ENCODE results near the gene CIRBP. TPM values are rescaled to one million over a fixed set of nuclear protein-coding genes. Genes with fewer than 3 reads are reported as not detected.

The CIRBP gene
- polyA plus RNA-seq, 3 donors: 737 to 892 (median 800) TPM

DNA sequence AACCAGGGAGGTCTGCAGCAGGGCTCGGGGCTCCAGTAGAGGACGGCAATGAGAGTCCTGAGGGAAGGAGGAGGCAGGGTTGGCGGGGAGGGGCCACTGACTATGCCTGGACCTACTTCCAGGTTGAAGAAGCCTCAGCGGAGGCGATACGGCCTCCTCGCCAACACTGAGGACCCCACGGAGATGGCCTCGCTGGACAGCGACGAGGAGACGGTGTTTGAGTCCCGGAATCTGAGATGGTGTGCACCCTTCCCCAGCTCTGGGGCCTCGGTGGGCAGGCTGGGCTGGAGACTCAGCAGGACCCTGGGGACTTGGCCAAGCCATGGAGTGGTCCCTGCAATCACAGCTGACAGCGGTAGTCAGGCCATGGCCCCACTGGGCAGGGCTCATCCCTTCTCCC is 7.9 kb downstream of the CIRBP start:
- DNase-seq (ENCODE audit: low read depth in 3 of 3, low spot score in 2 of 3): no peak

DNA sequence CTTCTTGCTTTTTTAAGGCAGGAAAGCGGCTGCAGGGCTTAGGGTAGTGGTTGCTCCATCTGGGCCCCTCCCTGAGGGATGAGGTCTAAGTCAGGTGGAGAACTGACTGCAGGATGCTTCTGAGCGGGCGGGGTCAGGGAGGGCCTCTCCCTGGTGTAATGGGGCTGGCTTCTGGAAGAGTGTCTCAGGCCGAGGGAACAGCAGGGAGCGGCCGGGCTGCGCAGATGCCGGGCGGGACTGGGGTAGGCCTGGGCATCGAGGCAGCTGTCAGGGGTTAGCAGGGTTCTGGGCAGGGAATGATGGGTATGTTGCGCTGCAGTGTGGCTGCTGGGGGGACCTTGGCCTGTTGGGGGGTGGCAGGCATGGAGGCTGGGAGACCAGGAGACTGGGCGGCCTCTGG is 8.9 kb downstream of the CIRBP start:
- no peak for DNase-seq (ENCODE audit: low read depth in 3 of 3, low spot score in 2 of 3)

DNA sequence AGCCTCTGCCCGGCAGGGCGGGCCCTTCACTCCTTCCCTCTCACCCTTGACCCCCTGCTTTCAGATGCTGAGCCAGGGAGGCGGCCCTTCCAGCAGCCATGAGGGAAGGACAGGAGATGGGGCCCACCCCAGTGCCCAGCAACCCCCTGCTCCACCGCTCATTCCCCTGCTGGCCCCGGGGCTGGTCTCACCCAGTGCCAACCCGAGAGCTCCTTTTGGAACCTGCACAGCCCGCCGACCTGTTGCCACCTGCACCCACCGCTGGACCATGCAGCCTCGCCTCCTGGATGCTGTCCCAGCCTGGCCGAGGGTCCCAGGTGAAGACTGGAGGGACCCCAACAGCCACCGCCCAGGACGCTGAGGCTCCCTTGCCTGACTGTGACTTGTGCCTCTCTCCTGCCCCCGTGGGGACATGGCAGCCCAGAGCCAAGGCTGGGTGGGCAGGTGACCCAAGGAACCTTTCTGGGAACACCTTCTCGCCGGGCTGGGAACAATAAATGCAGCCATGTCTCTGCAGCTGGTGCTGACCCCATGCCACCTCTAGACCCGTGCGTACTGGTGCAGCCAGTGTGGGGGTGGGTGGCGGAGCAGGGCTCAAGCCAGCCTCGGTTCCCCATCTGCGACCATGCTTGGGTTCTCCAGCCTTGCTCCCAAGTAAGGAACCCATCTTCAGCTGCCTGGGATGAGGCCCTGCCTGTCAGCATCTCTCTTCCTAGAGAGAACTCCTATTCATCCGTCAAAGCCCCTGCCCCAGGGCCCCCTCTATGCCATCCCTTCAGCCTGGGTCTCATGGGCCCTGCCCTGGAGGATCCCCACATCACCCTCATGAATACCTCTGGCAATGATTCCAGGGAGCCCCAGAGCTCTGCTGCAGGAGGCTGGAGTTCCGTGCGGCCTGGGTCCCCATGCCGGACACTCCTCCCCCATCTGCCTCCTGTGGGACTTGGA is 9.9 kb downstream of the CIRBP start:
- no peak for DNase-seq (ENCODE audit: low read depth in 3 of 3, low spot score in 2 of 3)

DNA sequence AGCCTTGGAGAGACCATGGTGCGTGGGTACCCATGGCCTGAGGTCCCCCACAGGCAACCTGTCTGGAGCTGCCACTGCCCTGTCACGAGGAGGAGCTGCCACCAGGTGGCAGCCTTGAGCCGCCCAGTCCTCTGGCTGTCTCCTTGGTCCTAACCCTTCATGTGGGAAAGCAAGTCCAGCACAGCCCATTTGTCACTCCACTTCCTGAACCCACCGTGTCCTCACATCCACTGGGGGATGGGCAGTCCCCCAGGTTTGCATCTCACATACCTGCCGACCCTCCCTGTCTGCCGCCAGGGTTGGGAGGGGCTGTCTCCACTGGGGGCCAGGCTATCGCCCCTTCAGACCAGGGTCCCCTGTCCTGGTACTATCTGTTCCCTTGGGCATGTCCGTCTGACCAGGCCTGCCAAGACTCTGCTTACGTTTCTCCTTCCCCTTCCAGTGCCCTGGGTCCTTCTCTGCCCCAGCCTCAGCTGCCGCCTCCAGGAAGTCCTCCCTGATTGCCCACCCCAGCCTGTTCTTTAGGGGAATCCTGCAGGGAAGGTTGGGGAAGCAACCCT is 10.7 kb downstream of the CIRBP start:
- no peak for DNase-seq (ENCODE audit: low read depth in 3 of 3, low spot score in 2 of 3)

DNA sequence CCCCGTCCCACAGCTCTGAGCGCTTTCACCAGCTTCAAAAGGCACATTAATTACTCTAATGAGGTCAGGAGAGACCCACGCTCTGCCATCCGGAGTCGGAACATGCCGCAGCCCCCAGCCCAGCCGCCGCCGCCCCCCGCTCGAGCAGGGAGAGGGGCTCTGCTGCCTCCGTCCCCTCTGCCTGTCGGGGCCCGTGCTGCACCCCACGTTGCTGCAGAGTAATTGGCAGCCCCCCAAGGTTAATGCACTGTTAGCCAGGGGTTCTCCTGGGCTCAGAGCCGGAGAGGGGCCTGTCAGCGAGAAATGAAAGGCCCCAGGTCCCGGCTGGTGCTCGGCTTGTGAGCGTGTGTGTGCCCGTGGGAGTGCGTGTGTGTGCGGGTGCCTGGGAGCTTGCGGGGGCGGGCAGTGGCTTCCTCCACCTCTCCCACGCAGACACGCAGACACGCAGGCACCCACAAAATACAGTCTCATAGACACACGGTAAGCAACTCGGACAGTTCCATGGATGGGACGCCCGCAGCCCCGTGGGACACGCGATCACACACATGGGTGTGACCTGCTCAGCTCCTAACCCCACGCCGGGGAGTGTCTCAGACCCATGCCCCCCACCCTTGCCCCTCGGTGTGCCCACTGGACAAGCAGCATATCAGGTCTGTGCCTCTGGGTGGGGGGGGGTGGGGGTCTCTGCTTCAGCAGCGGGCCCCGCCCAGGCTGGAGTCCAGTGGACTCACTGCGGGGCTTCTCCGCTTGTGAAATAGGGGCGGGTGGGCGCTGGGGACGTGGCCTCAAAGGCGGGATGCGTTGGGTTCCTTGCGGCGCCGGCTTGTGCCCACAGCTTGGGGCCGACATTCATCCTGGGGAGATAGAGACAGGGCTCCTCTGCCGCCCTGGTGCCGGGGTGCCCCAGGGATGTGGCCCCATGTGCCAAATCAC is 11.8 kb downstream of the CIRBP start:
- DNase-seq (ENCODE audit: low read depth in 3 of 3, low spot score in 2 of 3): no peak

DNA sequence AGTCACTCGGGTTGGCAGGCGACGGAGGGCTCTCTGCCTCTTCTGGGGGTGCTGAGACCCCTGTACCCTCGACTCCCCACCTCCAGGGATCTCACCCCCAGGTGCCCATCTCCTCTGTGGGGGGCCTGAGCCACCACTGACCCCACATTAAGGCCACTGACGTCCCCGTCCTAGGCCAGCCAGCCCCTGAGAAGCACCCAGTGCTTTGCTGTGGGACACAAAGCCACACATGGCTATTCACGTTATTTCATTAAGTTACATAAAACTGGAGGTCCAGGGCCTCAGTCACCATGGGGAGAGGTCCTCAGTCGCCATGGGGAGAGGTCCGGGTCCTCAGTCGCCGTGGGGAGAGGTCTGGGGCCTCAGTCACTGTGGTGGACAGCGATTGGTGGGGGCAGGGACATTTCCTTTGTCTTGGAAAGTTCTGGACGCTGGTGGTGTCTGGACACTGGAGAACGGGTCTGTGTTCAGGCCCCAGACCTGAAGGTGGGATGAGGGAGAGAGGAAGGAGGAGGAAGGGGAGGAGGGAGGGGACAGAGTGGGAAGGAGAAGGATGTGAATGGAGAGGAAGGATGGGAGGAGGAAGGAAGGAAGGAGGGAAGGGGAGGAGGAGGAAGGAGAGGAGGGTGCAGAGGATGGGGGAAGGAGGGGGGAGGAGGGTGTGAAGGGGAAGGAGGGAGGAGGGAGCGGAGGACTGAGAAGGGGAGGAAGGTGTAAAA is 12.6 kb downstream of the CIRBP start:
- no peak for DNase-seq (ENCODE audit: low read depth in 3 of 3, low spot score in 2 of 3)

DNA sequence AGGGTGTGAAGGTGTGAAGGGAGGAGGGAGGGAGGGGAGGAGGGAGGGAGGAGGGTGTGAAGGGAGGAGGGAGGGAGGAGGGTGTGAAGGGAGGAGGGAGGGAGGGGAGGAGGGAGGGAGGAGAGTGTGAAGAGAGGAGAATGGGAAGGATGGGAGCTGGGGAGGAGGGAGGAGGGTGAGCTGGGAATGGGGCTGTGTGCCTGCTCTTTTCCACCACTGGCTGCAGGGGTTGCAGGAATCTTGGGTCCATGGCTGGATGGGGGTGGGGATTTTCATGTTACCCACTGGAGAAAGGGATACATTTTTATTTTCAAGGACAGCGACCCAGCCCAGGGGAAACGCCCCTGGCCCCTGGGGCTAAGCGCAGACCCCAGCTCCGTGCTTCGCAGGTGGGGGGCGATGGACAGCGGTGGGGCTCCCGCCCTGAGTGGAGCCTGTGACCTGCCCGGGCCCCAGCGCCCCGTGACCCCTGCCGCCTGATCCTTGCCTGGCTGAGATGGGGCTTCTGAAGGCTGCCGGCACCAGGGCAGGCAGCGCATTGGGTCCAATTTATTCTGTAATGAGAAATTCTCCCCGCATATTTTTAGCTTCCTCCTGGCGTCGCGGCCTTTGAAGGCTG is 13.6 kb downstream of the CIRBP start:
- no peak for DNase-seq (ENCODE audit: low read depth in 3 of 3, low spot score in 2 of 3)

DNA sequence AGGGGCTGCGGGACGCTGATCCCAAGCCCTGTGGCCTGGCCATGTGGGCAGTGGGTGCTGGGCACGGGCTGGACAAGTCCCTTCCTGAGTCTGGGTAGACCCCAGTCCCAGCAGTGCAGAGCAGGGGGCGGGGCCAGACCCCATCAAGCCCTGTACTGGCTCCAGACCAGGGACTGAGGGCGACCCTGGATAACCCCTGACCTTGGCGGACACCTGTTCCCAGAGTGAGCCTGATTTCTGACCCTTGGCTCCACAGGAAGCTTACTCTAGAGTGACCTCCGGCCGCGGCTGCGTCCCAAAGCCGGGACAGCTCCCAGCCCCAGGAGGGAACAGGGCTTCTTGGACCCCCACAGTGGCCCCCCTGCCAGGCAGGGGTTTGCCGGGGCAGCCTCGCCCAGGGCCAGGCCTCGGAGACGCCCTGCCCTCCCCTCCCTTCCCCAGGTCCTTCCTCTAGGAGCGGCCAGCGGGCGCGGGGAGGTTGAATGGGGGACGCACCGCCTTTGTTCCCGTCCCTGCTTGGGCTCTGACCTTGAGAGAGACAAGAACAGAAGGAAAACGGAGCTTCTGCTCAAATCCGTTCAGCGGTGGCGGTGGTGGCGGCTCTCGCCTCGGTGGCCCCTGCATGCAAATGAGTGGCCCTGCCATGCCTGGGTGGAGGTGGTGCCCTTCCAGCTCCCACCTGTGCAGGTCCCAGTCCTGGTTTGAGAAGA is 14.2 kb downstream of the CIRBP start:
- no peak for DNase-seq (ENCODE audit: low read depth in 3 of 3, low spot score in 2 of 3)

DNA sequence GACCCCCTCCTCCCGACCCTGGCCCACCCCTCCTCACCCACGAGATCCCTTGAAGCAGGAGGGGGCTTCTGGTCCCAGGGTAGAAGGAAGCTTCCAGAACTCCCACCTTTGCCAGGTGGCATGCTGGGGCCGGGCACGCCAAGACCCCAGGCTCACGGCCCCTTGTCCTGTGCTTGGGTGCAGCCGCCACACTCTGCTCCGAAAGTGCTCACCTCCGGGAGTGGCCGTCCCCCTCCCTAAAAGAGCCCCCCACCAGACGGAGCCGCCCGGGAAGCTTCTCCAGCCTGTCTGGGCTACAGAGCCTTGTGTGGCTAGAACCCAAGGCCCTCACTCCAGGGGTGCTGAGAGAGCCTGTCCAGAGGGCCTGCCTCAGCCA is 14.8 kb downstream of the CIRBP start:
- no peak for DNase-seq (ENCODE audit: low read depth in 3 of 3, low spot score in 2 of 3)

DNA sequence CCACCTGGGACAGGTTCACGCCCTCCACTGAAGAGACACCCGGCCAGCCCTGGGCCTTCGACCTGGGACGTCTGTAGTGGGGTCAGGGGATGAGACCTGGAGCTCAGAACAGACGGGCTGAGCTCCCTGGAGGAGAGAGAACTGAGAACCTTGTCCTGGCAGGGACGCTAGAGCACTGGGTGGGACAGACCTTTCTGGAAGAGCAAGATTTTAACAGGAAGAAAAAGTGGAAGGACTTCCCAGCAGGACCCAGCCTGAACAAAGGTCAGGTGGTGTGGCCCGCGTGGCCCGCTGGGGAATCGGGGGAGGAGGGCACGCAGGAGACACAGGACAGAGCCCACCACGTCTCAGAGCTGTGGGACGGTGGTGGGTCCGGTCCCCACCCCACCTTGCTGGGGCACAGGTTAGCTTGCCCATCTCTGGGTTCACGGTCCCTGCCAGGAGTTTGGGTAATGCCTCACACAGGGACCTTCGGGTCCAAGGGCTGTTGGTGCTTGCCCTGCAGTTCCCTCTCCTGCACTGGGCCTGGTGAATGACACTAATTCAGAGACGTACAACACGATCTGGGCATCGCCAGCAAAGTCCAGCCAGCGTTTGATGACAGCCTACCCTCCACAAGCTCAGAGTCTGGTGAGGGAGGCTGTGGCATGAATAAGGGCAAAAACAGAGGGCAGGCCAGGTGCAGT is 15.3 kb downstream of the CIRBP start:
- no peak for DNase-seq (ENCODE audit: low read depth in 3 of 3, low spot score in 2 of 3)

DNA sequence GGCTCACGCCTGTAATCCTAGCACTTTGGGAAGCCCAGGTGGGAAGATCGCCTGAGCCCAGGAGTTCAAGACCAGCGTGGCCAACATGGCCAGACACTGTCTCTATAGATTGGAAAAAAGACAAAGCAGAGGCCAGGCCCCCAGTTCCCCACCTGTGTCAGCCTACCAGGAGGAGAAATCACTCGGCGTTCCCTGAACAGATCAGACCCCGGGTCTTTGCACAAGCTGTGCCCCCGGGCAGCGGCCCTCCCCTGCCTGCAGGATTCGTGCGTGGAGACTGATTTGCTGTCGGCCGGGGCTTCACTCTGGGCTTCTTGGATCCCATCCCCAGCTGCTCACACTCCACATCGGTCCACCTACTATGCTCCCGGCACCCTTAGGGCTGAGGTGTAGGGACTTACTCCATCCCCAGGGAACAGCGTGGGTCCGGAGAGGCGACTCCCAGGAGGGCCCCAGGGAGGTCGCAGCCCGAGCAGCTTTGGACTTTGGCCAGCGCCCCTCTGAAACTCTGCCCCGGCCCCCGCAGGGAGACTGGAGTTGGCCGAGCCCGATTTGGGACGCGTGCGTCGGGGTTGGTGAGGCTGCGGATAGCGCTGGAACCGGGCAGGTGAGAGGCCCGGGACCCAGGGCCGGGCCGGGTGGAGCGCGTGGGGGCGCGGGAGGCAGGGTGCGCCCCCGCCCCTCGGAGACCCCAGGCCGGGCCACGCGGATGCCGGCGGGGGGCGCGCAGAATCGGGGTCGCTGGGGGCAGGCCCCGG is 16.0 kb downstream of the CIRBP start:
- DNase-seq (ENCODE audit: low read depth in 3 of 3, low spot score in 2 of 3): no peak

DNA sequence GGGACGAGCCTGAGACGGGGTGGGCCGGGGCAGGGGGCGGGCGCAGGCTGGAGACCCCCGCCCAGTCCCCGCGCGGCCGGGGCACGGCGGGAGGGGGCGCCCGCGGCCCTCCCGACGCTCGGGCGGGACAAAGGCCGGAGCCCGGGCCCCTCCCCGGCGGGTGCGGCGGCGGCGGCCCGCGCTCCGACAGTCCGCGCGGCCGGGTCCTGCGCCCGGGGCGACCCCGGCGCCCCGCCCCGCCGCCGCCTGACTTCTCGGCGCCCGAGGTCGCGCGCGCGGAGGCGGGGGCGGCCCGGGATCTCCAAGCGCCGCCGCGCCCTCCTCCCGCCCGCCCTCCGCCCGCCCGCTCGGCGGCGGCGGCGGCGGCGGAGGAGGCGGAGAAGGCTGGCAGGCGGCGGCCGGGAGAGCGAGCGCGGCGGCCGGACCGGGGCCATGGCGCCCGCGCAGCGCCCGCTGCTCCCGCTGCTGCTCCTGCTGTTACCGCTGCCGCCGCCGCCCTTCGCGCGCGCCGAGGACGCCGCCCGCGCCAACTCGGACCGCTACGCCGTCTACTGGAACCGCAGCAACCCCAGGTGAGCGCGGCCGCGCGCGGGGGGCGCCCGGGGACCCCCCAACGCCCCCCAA is 16.7 kb downstream of the CIRBP start, which contains the start of gene EFNA2:
EFNA2 (plus strand) TSS at position 137 of the 624 bp plus-strand sequence; CDS start at position 433, 296 bp downstream.
- no peak for DNase-seq (ENCODE audit: low read depth in 3 of 3, low spot score in 2 of 3)

DNA sequence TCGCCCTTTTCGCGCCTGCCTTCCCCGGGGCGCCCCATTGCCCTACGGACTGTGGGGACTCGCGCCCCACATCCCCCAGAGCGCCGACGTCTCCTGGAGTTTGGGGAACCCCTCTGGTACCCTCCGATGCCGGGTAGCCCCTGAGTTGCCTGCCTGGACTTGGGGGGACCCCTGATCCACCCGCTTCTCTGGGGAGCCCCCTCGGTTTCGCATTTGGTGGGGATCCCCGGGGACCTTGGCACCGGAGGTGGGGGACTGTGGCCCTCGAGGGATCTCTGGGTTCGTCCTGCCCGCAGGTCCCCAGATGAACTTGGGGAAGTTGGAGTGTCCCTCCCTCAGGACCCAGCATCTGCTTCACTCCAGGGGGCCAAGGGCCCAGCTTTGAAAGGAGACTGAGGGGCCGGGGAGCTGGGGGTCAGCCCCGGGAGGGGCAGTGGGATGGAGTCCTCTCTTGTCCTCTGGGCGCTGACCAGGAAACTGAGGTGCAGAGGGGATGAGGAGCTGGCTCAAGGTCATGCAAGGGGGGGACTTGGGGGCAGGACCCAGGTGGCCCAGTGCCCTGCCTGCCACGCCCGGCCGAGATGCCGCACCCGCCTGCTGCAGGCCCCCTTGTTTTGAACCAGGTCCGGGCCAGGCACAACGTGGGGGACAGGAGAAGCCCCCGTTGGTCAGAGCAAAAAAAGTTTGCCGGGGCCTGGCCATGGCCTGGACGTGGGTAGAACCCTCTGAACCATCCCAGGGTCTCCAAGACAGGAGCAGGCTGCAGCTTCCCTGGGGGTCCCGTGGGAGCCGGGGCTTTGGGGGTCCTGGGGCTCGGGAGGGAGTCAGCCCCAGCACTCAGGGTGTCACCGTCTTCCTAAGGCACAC is 17.6 kb downstream of the CIRBP start:
- DNase-seq (ENCODE audit: low read depth in 3 of 3, low spot score in 2 of 3): no peak

DNA sequence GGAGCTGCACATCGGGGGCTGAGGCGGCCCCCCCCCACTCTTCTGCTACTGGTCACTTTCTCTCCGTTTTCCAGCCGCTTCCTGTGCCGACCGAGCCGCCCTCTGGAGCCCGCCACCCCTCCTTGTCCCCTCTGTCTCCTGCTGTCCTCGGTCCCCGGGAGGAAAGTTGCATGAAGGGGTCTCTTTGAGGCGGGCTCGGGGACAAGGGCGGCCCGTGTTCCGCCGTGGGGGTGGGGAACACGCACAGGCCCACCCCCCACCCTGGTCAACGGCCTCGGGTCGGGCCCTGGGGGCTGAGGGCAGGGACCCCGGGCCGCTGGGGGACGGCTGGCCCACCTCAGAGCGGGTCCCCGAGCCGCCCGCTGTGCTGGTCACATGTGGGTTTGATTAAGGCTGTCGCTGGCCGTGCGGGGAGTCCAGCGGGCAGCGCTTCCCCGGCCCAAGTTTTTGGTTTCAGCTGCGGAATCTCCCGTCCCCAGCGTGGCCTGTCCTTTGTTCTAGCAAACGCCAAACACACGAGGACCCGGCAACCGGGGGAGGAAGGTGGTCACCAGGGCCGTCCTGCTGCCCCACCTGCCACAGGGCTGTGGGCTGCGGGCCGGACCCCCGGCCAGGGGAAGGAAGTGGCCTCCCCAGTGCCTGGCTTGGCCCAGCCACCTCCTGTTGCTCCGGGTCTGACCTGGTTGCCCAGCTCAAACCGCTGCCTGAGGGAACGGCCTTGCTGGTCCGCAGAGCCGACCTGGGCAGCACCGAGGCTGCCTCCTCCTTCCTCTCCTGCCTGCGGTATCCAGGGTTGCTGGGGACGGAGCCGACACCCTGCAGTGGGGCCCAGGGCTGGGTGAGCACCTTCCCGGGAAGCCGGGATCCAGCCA is 18.5 kb downstream of the CIRBP start:
- DNase-seq (ENCODE audit: low read depth in 3 of 3, low spot score in 2 of 3): no peak

DNA sequence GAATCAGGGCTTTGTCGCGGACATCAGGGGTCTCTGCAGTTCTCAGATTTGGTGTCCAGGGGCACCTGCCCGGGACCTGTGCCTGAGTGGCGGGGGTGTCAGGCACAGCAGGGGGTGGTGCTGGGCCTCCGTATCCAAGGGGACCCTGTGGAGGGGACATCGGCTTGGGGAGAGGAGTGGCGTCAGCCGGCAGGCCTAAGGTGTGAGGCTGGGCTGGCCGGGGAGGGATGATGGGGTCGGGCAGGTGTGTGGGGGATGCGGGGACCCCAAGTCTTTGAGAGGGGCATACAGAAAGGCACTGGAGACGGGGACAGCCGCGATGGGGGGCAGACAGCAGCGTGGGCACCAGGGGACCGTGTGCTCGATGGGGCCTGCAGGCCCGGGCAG is 19.1 kb downstream of the CIRBP start:
- no peak for DNase-seq (ENCODE audit: low read depth in 3 of 3, low spot score in 2 of 3)

Data from right renal cortex interstitium (tissue), 3 donors.